AG10803 (cell line): ENCODE results near the gene ZBTB24.

ENCODE experiments used
- DNase-seq: peaks from one replicate; pipeline ENCODE4 v3.0.0; 2010; ENCODE audit warnings: low read depth
- H3K4me3 ChIP-seq: 2 replicates; pipeline ENCODE4 v1.5.1; 2011; ENCODE audit warnings: mild to moderate bottlenecking, low read length, control low read depth
- TF ChIP-seq, protein P1 (sequence below): conservative IDR thresholded peaks from 2 replicates; pipeline ENCODE4 v1.5.1; 2011; ENCODE audit warnings: mild to moderate bottlenecking, low read length, control low read depth, inconsistent platforms

ZBTB24 gene

DNA sequence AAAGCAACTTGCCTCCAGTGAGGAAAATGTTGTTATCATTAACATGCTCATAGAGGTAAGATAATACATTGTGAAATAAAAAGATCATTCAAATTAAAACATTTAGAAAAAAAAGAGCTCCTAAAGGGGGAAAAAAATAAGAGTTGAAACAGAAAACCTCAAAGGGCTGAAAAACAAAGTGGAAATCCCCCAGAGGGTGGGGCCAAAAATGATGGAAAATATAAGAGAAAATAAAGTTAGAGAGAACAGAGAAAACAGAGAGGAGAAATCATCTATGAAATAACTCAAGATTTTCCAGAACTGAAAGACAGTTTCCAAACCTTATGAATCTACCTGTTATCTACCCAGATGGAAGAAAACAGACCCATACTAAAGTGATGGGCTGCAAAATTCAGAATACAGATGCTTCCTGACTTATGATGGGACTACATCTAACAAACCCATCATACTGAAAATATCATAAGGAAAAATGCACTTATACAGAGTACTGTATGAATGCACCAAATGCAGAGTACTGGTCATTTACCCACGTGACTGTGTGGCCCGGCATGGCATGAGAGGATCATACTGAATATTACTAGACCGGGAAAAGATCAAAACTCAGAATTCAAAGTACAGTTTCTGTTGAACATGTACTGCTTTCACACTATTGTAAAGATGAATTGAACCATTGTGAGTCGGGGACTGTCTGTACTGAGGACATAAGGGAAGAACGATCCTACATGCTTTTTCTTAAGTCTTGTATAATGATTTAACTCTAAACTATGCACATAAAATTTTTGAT lies 4.0 kb downstream of the ZBTB24 start:
- no peak for DNase-seq
- H3K4me3 ChIP-seq: peak overlapping the region; percentile 15
- TF ChIP-seq, protein P1, sequence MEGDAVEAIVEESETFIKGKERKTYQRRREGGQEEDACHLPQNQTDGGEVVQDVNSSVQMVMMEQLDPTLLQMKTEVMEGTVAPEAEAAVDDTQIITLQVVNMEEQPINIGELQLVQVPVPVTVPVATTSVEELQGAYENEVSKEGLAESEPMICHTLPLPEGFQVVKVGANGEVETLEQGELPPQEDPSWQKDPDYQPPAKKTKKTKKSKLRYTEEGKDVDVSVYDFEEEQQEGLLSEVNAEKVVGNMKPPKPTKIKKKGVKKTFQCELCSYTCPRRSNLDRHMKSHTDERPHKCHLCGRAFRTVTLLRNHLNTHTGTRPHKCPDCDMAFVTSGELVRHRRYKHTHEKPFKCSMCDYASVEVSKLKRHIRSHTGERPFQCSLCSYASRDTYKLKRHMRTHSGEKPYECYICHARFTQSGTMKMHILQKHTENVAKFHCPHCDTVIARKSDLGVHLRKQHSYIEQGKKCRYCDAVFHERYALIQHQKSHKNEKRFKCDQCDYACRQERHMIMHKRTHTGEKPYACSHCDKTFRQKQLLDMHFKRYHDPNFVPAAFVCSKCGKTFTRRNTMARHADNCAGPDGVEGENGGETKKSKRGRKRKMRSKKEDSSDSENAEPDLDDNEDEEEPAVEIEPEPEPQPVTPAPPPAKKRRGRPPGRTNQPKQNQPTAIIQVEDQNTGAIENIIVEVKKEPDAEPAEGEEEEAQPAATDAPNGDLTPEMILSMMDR: no peak

DNA sequence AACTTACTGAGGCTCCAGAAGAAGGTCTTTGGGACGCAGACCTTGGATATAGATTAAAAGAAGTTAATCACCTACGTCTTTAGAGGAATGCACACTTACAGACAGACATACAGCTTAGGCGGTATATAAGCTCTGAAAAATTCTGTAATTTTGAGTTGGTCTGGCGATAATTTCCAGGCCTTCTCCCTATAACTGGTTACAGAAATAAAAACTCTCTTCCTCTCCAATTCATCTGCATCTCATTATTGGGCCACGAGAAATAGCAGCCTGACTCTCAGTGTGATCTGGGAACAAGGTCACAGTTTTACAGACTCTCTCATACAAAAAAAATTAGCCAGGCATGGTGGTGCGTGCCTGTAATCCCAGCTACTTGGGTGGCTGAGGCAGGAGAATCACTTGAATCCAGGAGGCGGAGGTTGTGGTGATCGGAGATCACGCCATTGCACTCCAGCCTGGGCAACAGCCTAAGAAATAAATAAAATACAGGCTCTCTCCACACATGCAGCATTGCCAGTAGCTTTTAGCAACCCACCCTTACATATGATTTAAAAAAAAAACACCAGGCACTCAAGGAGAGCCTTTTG lies 4.7 kb downstream of the ZBTB24 start:
- peak overlapping the region; percentile 20; the same call in 1 of the 2 replicates for H3K4me3 ChIP-seq
- peak; percentile 86 for DNase-seq
- TF ChIP-seq, protein P1: no peak

DNA sequence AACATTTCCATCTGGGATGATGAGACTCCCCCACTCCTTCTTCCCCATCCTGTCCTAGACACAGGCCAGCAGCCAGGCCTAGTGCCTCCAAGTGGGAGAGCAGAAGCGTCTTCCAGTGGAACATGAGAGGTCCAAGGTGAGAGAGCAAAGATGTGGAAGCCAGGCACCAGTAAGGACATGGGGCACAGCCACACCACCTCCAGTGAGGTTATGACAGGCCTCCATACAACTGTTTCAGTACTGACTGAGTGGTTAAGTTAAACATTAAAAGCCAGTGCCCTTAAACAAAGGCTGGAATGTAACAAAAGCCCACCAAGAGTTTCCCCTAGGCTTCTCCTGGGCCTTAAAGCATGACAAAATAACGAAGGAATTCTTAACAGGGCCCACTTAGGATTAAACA lies 5.3 kb downstream of the ZBTB24 start:
- no peak for DNase-seq
- TF ChIP-seq, protein P1: no peak
- peak overlapping the region; percentile 26 for H3K4me3 ChIP-seq

DNA sequence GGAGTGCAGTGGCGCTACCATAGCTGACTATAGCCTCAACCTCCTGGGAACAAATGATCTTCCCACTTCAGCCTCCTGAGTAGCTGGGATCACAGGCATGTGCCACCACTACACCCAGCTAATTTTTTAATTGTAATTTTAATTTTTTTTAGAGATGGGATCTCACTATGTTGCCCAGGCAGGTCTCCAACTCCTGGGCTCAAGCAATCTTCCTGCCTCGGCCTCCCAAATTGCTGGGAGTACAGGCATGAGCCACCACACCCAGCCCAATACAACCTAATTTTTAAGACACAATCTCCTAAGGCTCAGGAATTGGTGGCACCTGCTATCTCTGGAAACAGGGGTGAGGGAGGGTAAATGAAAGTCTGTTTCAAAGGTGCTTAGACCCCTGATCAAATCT lies 5.8 kb downstream of the ZBTB24 start:
- H3K4me3 ChIP-seq: no peak overlapping the region
- TF ChIP-seq, protein P1: no peak
- DNase-seq: no peak

DNA sequence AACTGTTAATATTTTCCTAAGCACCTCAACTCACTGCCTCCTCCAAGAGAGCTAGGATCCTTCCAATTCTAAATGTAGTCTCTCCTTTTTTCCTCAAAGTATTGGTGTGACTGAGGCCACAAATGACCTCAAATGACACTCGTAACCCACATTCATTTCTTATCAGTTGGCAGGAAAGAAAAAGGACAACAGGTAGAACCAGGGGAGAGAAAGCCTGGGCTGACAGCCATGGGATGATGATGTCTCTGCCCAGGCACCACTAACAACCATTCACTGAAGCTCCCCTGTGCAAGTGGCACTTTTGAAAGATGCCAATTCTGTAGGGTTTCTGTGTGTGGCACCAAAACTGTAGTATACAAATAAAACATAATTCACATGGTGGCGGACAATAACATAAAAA lies 7.4 kb downstream of the ZBTB24 start:
- no peak for DNase-seq
- no peak overlapping the region for H3K4me3 ChIP-seq
- TF ChIP-seq, protein P1: no peak

DNA sequence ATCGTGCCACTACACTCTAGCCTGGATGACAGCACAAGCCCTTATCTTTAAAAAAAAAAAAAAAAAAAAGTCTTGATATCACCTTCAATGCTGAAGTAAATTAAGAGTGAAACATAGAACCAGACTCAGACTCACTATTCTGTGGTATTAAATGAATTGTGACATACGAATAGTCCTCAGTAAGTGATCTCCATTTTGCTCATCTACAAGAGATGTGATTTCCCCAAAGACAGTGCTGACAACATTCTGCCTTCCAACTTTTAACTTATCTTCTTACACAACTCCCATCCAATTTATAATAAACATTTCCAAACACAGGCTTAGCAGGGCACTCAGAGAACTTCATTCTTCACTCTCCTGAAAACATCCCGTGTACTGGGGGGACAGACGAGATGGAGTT lies 8.0 kb downstream of the ZBTB24 start:
- no peak for DNase-seq
- TF ChIP-seq, protein P1: no peak
- H3K4me3 ChIP-seq: no peak overlapping the region

DNA sequence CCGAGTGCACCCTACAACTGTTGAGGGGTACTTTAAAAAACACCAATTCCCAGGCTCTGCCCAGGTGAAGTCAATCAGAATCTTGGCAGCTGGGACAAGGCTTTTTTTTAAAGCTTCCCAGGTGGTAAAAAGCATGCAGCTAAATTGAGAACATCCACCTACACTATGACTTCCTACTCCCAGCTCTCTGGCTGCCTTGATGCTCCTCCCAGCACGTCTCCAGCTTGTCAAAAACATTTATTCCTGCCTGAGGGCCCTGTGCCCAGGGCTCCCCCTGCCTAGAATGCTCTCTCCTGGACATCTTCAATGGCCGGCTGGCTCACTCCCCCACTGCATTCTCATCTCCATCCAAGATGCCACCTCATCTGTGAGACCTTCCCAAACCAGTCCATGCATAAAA lies 9.9 kb downstream of the ZBTB24 start:
- DNase-seq: no peak
- no peak overlapping the region for H3K4me3 ChIP-seq
- TF ChIP-seq, protein P1: no peak
